ELF-1 (cell line): ENCODE measurements around the gene MUC4.
A peak's percentile ranks its signal among the peaks of the same experiment; 100 is the strongest.
"Not testable (repeated sequence)": the region's sequence is repeated elsewhere in the genome, so short reads cannot be mapped to it uniquely, and the experiment has no call there.

Experiments
- DNase-seq: peaks from one replicate; pipeline ENCODE4 v3.0.0-alpha.2; 2016; ENCODE audit warnings: low read depth, low spot score

Gene MUC4

GRCh38 chr3:195810455-195810845, 1.3 kb downstream of the MUC4 start:
- DNase-seq = no peak

GRCh38 chr3:195809796-195810454, 1.8 kb downstream of the MUC4 start:
- no peak for DNase-seq

GRCh38 chr3:195809291-195809785, 2.4 kb downstream of the MUC4 start:
- peak; percentile 42 for DNase-seq

- peak; percentile 85 for DNase-seq
Observed at GRCh38 chr3:195808741-195809290, 2.9 kb downstream of the MUC4 start.

DNA sequence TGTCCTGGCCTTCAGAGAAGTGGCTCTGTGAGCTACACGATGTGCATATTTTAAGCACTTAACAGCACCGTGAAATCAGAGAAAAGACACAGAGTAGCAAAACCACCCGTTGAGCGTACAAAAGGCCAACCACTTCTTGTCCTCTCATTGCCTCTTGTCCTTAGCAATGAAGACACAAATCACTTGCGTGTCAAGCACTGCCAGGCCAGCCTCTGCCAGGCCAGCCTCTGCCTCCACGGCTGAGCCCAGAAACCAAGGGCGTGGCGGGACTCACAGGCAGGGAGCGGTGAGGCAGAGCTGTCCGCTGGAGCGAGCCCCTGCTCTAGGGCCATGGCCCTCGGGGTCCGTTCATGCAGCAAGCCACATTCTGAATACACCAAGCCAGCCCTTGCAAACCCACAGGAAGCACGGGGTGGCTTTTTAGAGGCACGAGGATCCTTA, 4.0 kb downstream of the MUC4 start:
- peak; percentile 67 for DNase-seq

DNA sequence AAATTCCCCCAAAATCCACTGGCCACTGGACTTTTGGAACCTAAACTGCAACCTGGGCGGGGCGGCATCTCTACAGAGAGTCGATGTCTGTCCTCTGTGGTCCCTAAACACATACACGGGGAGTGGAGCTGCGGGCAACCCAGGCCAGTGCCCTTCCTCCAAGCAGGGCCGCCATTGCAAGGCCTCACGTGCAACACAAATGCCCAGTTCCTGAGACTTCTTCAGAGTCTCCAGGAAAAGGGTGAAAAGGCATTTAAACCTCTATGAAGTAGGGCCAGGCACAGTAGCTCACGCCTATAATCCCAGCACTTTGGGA, 4.9 kb downstream of the MUC4 start:
- DNase-seq = no peak

- peak; percentile 94 for DNase-seq
Observed at GRCh38 chr3:195806211-195806915, 5.4 kb downstream of the MUC4 start.

- not testable (repeated sequence) for DNase-seq
Observed at GRCh38 chr3:195805588-195805987, 6.1 kb downstream of the MUC4 start.

DNA sequence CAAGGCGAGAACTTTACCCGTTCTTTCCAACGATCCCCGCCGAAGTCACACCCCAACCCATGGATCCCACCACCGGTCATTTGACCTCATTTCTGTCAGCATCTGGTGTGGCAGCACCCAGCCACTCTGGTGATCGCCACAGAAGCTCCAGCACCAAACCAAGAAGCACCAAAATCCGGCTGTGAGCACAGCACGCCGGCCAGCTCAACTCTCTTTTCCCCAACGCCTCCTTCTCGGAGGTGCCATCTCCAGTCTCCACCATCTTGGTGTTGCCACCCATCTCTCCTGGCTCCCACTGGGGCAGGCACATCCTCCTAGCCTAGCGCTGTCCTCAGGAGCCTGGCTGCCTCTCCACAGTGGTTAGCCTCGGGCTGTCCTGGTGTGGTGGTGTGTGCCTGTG, 6.5 kb downstream of the MUC4 start:
- no peak for DNase-seq

DNA sequence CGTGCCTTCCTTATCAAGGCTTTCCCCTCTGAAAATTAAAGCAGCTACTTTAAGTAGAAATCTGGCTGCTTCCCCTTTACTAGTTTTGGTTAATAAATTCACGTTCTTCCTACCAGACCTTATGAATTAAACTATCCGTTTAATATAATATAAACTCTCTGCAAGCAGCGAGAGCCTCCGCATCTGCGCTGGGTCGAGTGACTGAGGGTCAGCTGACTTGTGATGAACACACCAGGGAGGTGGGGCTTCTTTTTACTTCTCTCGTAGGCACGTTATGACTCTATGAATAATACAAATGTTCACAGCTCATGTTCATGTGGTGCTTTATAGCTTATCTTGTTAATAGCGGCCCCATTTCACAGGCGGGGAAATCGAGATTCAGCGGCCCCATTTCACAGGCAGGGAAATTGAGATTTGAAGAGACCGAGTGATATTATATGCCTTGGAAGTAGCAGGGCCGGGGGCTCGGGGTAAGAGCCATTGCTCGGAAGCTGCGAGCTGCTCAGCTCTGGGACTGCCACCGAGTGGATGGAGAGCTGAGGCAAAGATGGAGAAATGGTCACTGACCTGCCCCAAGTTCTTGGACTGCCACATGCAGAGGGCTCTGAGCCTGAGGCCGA, 8.3 kb downstream of the MUC4 start:
- no peak for DNase-seq

DNA sequence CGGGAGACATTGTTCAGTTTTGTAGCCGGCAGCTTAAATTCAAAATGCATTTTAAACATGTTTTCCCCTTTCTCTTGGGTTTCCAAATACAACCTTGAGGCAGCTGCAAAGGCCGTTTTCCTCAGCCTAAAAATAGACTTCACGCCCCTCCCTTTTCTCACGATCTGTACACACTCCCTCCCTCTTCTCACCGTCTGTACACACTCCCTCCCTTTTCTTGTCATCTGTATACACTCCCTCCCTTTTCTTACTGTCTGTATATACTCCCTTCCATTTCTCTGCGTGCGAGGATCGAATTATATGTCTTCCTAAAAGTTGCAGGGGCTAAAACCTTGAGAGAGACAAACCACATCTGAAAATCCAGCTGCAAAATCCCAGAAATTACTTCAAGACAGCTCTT, 8.9 kb downstream of the MUC4 start:
- DNase-seq = no peak

DNA sequence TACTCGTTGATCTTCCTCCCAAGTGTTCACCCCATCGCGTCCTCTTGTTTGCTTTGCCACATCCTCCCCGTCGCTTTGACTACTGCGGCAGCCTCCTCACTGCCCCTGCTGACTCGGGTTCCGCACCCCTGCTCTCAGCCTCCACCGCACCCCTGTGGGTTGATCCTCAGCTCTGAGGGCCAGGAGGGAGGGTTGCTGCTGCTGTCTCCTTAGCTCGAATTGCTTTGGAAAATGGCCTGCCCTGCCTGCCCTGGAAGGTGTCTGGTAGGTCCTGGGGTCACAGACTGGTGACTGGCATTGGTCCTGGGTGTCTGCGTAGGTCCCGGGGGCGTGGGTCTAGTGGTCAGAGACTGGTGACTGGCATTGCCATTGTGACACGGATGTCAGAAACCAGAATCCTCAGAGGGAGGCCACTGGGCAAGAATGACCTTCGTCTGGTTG, 9.4 kb downstream of the MUC4 start:
- no peak for DNase-seq

- no peak for DNase-seq
Observed at GRCh38 chr3:195801251-195802183, 10.2 kb downstream of the MUC4 start.

GRCh38 chr3:195800240-195800639, 11.5 kb downstream of the MUC4 start:
- no peak for DNase-seq

- no peak for DNase-seq
Observed at GRCh38 chr3:195796795-195797194, 14.9 kb downstream of the MUC4 start.

DNA sequence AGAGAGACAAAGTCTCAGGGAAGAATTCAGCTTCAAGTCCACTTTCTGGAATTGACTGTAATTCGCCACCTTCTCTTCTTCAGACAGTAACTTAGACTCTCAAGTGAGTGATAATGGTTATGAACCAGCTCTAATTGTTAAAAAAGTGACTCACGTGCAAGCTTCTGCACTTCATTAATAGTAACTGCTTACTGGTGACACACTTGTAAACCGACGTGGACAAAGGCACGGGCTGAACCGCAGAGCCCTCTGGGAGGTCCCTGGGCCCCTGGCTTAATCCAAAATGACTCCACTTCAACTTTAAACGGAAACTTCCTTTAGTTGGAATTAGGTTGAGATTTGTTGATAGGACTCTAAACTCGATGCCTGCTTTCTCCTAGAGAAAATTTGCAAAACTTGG, 17.0 kb downstream of the MUC4 start:
- no peak for DNase-seq

GRCh38 chr3:195792621-195793020, 19.1 kb downstream of the MUC4 start:
- not testable (repeated sequence) for DNase-seq

GRCh38 chr3:195790901-195791300, 20.8 kb downstream of the MUC4 start:
- no peak for DNase-seq

GRCh38 chr3:195788711-195789581, 22.8 kb downstream of the MUC4 start:
- DNase-seq = no peak

DNA sequence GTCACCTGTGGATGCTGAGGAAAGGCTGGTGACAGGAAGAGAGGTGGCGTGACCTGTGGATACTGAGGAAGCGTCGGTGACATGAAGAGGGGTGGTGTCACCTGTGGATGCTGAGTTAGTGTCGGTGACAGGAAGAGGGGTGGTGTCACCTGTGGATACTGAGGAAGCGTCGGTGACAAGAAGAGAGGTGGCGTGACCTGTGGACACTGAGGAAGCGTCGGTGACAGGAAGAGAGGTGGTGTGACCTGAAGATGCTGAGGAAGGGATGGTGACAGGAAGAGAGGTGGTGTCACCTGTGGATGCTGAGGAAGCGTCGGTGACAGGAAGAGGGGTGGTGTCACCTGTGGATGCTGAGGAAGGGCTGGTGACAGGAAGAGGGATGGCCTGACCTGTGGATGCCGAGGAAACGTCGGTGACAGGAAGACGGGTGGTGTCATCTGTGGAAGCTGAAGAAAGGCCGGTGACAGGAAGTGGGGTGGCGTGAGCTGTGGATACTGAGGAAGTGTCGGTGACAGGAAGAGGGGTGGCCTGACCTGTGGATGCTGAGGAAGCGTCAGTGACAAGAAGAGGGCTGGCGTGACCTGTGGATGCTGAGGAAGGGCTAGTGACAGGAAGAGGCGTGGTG, 25.8 kb downstream of the MUC4 start:
- not testable (repeated sequence) for DNase-seq
